Cortex of kidney (tissue), 1 donor: Measurements from ENCODE around the gene NFKBIE.
"Not testable (repeated sequence)": the region's sequence is repeated elsewhere in the genome, so short reads cannot be mapped to it uniquely, and the experiment has no call there.

Source experiments
- DNase-seq: peaks from one replicate; lab custom pipeline; 2025; lab: John Stamatoyannopoulos, UW

NFKBIE gene, protein sequence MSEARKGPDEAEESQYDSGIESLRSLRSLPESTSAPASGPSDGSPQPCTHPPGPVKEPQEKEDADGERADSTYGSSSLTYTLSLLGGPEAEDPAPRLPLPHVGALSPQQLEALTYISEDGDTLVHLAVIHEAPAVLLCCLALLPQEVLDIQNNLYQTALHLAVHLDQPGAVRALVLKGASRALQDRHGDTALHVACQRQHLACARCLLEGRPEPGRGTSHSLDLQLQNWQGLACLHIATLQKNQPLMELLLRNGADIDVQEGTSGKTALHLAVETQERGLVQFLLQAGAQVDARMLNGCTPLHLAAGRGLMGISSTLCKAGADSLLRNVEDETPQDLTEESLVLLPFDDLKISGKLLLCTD

DNA sequence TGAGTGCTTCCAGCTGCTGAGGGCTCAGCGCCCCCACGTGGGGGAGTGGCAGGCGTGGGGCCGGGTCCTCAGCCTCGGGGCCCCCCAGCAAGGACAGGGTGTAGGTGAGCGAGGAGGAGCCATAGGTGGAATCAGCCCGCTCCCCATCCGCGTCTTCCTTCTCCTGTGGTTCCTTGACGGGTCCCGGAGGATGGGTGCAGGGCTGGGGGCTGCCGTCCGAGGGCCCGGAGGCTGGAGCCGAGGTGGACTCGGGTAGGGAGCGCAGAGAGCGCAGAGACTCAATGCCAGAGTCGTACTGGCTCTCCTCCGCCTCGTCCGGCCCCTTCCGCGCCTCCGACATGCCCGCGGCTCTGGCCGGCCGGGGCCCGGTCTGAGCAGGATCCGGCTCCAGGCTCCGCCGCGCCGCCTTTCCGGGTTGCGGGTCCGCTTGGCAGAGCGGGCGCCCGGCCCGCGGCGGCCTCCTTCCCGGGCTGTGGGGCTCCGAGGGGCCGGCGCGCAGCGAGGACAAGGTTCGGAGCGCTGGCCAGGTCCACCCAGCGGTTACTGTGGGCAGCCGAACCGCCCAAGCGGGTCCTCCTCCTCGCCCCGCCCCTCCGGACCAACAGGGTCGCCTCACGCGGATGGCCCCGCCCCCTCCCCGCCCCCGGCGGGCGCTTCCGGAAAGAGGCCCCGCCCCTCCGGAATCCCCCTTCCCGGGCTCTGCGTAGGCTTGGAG is at the start of gene NFKBIE:
NFKBIE (minus strand) TSS at position 545 of the 715 bp plus-strand sequence; CDS start at position 340, 205 bp downstream.
- peak; percentile 55 for DNase-seq

GRCh38 chr6:44314657-44315056 is 49.3 kb upstream of the NFKBIE start:
- DNase-seq = not testable (repeated sequence)

DNA sequence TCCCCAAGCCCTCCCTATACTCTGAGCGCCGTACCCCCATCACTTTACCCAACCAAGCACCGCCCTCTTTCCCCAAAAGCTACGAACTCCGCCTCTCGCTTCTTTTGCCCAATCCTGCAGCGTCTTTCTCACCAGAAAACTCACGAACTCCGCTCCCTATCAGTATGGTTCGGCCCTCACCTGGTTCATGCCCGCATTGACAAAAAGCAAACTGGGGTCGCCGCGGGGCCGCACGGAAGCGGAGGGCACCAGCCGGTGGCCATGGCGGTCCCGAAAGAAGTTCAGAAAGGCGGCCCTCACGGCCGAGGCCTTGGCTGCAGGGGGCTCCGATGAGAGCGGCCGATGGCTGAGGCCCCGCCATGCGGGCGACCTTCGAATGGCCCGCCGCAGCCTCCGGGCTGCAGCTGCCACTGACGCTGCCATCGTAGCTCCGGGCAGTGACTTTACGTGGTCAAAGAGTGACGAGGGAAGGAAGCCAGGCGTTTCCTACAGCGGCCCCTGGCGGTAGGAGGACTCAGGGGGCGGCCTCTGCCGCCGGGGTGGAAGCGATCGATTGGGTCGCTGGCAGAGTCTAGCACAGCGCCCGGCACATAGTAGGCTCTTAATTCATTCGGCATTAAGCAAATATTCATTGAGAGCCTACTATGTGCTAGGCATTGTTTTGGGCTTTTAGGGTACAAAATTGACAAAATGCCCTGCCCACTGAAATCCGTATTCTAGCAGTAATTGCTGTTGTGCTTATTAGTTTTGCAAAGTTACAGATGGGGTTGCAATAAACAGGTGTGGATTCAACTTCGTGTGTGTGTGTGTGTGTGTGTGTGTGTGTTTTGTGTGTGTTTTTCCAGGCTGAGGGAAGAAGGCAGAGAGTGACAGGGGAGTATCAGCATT is 47.8 kb upstream of the NFKBIE start, which contains the start of gene AARS2:
AARS2 (minus strand) TSS at position 447 of the 888 bp plus-strand sequence; CDS start at position 423, 24 bp downstream.
- DNase-seq = peak; percentile 14

DNA sequence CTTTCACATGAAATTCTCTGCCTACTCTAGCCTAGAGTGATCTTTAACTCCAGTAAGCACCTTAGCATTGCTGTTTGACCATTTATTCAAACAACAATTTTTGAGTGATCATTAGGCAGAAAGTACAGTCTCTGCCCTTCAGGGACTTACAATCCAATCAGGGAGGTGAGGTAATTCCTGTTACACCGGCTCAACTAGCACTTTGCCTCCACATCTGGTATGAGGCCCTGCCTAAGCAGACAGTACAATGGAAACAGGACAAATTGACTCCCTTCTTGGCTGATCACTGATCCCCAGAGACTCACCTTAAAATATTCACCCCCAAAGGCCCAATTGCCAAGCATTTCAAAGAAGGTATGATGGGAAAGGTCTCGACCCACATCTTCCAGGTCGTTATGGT is 46.4 kb upstream of the NFKBIE start:
- no peak for DNase-seq

DNA sequence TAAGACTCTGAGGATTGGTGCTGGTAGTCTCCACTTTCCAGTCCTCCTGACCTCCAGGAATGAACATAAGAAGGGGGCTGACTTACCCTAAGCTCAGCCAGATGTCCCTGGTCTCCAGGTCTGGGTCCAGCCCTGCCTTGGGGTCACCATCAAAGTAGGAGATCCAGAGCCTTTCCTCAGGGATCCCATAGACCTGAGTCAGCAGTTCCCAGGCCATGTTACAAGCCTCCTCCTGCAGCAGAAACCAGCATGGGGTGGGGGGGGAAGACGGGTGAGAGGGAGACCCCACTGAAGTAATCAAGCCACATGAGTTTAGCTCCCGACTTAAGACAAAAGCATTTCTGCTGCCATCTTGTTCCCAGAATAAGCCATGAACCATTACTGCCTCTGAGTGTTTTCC is 46.0 kb upstream of the NFKBIE start:
- no peak for DNase-seq

DNA sequence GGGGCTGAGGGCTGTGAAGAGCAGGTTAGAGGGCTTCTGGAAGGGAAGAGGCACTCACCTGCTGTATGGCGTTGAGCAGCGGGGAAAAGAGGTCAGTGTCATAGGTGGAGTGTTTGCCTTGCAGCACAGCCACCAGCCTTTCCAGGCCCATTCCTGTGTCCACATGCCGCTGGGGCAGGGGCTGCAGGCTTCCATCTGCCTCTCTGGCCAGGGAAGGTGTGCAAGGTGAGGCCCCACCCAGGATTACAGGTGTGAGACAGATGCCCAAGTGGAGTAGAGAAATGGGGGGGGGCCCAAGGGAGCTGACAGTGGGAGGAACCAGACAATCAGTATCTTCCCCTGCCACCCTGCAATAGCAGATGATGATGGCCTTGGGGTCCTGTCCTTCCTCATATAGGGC is 44.9 kb upstream of the NFKBIE start:
- no peak for DNase-seq

DNA sequence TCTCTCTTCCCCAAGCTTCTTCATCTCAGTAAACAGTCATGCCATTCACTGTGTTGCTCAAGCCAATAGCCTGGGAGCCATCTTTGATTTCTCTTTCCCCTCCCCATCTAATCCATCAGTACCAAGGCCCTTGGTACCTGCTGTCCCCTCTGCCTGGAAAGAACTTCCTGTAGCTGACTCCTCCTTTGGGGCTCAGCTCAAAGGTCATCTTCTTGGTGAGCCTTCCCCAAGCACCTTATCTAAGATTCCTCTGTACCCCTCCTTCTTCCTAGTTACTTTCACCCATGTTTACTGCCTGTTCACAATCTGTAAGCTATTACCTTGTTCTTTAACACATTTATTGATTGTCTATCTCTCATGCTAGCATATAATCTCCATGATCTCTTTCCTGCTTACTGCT is 44.3 kb upstream of the NFKBIE start:
- no peak for DNase-seq

DNA sequence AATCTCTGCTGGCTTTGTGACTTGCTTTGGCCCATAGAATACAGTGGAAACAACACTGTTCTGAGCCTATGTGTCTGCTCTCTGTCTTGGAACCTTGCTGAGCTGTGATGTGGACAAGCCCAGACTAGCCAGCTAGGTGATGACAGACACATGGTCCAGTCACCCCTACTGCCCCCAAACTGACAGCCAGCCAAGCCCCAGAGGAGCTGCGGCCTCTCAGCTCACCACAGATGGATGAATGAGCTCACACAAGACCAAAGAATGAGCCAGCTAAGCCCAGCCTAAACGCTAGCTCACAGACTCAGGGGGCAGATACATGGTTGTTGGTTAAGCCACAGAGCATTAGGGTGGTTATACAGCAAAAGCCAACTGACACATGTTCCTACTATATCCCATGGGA is 43.7 kb upstream of the NFKBIE start:
- no peak for DNase-seq

DNA sequence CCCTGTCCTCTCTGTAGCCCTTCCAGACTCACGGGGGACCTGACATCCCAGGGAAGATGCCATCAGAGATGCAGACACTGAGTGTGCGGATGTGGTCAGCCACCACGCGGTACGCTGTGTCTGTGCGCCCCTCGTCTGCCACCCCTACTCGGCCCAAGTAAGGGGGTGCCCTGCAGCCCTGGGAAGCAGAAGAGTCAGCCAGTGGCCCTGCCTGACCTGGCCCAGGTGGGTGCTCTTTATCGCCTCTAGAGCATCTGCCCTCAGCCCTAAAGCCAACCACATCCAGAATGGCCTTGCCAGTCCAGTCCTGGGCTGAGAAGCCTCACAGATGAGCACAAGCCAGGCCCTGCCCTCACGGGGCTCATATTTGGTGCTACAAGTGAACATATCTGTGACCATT is 41.9 kb upstream of the NFKBIE start:
- no peak for DNase-seq

DNA sequence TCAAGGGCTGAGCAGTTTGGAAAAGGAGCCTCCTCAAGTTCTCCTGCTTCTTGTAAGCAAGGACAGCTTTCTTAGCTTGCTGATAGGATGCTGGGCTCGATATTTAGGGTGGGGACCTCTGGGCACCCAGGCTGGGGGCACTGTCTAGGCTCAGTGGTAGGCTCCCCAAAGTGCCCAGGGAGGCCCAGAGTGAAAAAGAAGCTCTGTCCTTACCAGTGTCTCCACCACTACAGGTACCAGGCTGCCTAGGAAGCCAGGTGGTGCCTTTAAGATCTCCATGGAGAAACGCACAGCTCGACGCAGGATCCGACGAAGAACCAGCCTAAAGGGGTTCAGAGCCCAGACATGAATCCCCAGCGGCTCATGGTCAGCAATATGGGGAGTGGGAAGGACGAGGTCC is 41.4 kb upstream of the NFKBIE start:
- DNase-seq = no peak

- no peak for DNase-seq
Measured at GRCh38 chr6:44305200-44305725, 39.9 kb upstream of the NFKBIE start.

- DNase-seq = no peak
Measured at GRCh38 chr6:44304282-44305199, 39.2 kb upstream of the NFKBIE start.

DNA sequence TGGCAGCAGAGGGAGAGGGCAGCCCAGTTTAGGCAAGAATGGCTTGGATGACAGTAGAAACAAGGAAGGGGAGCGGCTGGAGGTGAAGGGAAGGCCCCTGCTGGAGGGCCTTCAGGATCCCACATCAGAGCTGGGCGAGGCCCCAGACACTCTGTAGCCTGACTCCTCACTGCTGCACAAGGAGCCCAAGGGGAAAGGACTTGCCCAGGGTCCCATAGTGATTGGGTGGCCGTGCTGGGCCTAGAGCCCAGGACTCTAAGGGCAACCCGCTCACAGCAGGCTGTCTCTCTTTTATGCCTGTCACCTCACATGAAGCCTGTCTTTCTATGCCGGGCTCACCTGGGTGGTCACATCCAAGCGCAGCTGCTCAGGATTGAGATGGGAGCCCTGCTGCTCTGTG is 38.5 kb upstream of the NFKBIE start:
- no peak for DNase-seq

DNA sequence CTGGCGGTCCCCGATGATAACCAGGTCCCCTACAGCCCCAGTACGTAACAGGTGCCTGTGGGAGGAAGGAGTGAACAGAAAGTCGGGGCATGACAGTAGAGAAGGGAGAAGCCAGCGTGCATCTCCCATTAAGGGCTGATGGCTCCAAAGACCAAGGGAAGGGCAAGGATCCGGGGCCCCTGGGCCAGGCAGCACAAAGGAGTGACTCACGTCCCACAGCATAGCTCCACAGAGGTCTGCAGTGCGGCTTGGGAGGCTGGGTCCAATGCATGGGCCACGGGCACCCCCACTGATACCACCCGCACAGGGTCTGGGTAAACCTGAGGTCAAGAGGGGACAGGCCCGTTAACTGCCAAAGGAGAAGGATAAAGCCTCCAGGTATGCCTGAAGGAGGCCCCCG is 37.5 kb upstream of the NFKBIE start:
- no peak for DNase-seq

DNA sequence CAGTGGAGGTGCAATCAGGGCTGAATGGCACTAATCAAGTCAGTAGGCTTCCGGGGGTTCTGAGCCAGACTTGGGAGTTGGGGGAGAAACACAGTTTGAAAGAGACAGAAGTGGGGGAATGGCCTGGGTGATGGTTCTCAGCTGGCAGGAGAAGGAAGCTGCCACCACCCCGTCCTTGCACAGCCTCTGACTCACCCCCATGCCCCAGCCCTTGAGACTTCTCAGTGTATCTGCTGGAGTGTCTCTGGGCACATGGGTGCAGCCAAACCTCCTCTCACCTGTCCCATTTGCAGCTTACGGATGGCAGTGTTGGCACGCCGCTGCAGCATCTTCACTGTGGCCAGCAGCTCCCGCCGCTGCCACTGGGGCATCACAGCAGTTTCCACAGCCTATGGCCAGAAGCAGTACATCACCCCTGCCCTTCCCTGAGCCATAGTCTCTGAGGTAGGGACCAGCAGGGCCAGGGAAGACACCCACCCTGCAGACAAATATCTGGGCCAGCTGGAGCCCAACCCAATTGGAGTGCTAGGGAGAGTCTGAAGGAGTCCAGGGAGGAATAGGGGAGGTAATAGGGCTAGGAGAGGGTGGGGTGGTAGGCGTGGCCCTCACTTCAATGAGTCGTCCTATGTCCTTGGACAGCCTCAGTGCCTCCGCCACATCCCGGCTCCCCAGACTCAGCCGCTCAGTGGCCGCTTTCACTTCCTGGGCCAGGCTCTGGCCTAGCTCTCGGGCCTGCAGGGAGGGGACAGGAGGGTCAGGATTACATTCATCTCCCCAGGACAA is 36.6 kb upstream of the NFKBIE start:
- no peak for DNase-seq

DNA sequence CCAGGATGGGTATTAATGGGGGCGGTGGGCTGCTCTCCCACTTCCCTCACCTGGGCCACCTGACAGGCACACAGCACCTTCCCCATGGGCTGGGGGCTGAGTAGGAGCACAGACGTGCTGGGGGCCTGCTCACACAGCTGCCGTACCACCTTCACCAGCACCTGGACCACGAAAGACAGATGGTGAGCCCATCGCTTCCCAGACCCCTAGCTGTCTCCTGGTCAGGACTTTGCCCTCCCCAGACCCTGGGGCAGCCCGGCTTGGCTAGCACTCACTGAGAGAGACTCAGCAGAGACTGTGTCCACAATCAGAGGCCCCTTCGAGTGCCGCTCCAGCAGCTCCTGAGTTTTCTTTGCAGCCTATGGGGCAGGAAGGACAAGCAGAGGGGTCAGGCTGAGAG is 35.8 kb upstream of the NFKBIE start:
- no peak for DNase-seq

- no peak for DNase-seq
Measured at GRCh38 chr6:44300292-44300823, 35.0 kb upstream of the NFKBIE start.

DNA sequence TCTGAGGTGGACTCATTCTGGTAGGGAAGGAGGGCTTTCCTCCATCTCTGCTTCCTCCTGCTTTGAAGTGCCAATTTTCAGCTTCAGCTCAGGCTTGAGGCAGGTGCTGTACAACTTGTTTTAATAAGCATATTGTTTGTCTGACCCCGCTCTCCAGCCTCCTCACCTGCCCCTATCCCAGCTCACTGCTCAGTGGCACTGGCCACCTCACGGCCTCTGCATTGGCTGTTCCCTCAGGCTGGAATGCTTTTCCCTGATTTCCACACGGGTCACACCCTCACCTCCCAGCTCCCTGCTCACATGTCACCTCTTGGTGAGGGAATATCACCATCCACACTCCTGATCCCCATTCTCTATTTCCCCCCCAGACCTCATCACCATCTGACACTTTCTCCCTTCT is 33.5 kb upstream of the NFKBIE start:
- DNase-seq = no peak

DNA sequence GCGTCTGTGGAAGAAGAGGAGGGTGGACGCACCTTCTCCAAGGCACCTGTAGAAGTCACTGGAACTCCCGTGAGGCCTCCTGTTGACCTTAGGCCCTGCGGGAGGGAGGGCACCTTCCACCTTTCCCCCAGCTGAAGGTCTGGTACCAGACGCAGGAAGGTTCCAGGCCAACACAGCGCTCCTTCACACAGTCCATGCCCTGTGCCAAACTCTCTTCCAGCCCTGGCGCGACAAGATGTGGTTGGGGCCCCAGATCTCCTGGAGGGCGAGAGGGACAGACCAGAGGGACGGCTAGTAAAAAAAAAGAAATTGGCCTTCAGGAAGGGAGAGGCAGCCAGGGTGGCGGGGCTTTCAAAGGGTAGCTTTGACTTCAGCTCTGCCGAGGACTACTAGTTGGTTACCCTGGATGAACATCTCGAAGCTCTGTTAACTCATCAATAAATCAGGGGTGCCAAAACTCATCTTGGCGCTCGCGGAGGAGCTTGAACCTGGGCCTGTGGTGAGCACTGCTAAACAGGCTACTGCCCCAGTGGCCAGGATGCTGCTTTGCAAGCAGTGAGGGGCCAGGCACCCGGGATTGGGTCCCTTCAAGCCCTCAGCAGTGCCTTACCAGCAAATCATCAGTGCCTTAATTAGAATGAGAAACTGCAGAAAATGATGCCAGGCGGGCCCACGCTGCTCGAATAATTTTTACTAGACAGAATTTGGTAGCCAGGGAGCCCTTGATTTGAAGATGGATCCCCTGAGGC is 32.9 kb upstream of the NFKBIE start:
- DNase-seq = no peak
